D341Med (cell line): ENCODE results near the gene EMC9.

ENCODE experiments used
- DNase-seq: peaks from one replicate; pipeline ENCODE4 v3.0.0; 2012; ENCODE audit warnings: low spot score

Gene EMC9

DNA sequence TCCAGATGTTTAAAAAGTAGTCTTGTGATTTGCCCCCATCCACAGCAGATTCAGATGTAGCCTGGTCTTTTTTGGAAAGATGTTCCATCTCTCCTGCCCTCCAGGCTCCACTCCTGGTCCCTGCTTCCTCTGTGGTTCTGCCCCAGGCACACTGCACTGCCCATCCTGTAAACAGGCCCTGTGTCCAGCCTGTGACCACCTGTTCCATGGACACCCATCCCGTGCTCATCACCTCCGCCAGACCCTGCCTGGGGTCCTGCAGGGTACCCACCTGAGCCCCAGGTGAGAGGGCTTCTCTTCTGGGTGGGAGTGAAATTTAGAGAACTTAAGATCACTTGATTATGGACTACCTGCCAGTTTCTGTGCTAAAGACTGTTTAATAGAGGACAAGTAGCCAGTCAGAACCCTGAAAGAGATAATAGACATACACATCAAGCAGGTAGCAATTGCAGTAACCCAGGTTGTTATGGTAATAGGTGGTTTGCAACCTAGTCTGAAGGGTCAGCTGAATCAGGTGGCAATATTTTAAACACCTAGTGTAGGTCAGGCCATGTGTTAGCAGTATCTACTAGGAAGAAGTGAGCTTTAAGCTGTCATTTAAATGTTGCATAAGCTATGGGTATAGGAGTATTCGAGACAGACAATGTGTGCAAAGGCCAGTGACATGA is 8.0 kb upstream of the EMC9 start:
- no peak for DNase-seq

DNA sequence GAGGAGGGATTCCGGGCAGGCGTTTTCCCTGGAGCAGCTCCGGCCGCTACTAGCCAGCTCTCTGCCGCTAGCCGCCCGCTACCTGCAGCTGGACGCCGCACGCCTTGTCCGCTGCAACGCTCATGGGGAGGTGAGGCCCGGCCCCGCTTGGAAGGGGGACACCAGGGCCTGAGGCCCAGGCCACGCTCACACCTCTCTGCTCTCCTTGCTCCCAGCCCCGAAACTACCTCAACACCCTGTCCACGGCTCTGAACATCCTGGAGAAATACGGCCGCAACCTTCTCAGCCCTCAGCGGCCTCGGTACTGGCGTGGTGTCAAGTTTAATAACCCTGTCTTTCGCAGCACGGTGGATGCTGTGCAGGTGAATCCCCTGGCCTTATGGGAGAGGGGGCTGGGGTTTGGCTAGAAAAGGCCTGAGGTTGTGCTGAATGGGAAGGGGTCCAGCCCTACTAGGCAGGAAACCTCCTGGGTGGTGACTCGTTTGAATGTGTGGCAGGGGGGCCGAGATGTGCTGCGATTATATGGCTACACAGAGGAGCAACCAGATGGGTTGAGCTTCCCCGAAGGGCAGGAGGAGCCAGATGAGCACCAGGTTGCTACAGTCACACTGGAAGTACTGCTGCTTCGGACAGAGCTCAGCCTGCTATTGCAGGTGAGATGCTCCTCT is 6.5 kb upstream of the EMC9 start:
- no peak for DNase-seq

DNA sequence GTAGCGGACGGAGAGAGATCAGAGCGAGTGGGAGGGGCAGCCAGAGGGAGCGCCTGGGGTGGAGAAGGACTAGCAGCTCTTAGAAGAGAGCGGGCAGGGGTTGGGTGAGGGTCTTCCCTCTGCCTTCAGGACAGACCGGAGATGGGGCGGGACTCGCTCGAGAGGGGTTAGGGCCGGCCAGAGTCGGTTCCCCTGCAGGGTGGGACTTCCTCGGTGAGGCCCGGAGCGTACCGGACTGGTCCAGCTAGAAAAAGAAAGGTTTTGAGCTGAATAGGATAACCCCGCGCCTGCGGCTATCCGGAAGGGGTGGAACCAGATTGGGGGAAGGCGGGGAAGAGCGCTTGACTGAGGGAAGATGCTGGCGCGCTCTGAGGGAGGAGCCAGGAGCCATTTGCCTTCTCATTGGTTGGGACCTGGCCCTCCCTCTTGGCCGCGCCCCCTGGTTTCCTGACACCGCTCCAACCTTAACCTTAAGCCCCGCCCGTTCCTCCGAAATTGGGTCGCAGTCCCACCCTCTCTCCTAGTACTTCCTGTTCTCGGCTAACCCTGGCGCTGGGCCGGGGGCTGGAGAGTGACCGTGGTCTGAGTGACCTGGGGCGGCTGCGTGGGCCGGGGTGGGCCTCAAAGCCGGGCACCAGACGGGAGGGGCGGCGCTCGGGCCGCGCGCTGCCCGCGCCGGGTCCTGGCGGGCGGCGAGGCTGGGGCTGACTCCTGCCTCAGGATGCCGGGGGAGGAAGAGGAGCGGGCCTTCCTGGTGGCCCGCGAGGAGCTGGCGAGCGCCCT is 5.8 kb upstream of the EMC9 start, which contains the start of gene RNF31:
TSS of gene RNF31 (plus strand) at position 521 of the 783 bp plus-strand sequence. CDS start at position 722, 201 bp downstream.
- DNase-seq, result peak; percentile 95

DNA sequence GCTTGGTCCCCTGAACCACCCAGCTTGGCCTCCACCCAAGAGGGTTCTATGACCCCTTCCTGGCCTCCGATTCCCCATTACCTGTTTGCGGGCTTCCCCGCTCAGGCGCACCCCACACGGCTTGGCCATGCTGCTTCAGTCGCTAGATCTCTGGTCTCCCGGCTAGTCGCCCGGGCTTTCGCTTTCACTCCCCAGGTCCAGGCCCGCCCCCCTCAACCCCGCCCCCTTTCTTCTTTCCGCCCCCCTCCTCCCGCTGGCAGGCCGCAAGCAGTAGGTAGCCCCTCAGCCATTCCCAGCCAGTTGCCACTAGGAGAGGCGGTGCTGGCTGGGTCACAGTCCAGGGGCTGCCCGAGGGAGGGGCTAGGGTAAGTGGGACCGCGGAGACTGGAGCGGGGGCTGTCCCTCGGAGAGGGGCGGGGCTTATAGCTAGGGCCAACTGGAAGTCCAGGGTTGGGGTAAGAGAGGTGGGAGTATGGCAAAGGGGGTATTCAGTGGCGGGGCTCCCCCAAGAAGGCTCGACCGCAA is 5.1 kb upstream of the EMC9 start, which contains the start of gene PSME2:
TSS of gene PSME2 (minus strand) at position 158 of the 525 bp plus-strand sequence. CDS start at position 129, 29 bp downstream.
- peak; percentile 94 for DNase-seq

DNA sequence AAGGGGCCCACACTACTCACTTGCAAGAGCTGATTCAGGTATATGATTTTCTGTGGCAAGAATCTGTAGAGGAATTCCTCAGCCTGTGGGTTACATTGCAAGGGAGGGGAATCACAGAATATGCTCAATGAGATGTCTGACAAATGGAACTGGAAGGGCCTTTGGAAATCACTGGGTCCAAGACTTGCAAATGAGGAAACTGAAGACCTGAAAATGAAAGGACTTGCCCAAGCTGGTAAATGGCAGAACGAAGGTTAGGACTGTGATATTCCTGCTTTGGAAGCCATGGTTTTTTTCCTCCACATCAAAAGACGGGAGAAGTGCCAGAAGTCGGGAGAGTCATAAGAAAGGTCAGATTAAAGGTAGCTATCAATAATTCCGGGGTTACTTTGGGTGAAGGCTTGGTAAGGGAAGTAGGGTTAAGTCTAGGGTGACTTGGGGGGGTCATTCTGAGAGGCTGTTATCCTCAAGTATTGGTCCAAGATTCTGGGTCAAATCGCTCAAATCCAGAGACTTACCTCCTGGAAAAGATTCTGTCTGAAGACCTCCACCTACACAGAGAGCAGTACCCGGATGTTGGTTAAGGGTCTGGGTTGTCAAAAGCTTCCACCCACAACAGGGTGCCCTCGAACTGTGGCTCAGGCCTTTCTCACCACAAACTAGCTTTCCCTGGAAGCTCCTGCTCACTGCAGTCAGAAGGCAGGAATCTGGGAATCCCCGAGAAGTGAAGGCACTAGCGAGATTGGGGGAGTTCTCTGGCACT is 4.5 kb upstream of the EMC9 start:
- no peak for DNase-seq

DNA sequence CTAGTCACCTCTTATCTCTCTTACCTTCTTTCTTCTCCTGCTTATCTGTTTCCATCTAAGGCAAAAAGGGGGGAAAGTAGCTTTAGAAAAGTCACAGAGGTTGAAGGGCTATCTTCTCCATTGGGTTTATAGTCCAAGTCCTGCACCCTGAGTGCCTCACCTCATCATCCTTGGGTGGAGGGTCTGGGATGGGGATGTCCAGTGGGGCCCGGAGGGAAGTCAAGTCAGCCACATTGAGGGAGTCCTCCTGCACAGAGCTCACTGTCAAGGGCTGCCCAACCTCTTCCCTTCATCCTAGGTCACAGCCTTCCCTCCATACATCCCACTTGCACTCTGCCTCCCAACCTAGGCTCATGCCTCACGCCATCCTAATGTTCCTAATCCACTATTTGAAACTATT is 3.8 kb upstream of the EMC9 start:
- no peak for DNase-seq

DNA sequence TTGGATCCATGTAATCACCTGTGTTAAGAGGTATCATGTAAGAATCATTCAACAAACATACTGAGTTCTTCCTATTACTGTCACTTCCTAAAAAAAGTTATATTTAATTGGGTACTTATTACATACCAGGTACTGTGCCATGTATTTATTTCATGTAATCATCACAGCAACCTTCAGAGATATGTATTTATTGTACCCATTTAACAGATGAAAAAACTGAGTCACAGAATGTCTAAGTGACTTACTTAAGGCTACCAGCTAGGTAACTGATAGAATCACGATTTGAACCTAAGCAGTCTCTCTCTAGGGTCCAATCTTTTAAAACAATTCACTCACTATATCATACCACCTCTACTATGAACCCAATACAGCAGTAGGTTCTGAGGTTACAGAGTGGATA is 3.1 kb upstream of the EMC9 start:
- no peak for DNase-seq

DNA sequence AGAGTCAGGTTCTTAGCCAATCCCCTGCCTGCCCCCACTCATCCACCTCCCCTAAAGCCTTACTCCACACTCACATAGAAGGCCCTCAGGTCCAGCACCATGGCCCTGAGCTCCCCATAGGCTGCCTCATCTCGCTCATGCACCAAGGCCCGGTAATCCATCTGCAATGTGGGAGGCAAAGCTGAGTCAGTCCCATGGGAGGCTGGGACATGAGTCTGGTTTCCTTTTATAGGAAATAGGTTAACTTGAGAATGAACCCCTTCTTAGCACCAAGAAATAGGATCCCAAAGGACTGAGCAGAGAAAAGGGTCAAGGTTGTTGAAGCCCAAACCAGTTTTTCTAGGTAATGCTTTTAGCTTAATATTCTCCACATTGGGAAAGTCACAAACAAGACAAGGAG is 2.1 kb upstream of the EMC9 start:
- no peak for DNase-seq

DNA sequence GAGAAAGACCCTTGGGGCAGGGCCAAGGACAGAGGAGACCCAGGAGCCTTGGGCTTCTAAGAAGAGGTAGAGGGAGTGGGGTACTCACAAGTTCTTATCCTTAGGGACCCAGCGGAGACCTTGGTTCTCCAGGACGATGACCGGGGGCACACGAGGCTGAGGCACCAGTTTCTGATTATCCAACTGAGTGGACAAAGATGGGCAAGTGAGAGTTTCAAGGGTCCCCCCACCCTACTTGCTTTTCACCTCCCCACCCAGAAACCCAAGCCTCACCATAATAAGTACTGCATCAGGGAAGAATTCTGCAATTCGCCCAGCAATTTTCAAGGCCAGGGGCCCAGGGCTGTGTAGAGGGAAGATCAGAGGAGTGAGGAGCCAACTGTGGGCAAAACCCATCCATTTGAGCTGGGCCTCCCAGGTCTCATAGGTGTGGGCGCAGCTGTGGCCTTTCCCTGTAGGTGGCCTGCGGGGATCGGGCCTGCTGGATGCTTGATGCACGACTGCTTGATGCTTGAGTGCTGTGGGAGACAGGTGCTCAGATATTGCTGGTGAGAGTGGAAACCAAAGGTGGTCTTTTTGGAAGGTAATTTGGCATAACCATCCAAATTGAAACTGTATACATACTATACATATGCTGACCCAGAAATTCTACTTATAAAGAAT is 2.0 kb downstream of the EMC9 start:
- DNase-seq, result no peak

DNA sequence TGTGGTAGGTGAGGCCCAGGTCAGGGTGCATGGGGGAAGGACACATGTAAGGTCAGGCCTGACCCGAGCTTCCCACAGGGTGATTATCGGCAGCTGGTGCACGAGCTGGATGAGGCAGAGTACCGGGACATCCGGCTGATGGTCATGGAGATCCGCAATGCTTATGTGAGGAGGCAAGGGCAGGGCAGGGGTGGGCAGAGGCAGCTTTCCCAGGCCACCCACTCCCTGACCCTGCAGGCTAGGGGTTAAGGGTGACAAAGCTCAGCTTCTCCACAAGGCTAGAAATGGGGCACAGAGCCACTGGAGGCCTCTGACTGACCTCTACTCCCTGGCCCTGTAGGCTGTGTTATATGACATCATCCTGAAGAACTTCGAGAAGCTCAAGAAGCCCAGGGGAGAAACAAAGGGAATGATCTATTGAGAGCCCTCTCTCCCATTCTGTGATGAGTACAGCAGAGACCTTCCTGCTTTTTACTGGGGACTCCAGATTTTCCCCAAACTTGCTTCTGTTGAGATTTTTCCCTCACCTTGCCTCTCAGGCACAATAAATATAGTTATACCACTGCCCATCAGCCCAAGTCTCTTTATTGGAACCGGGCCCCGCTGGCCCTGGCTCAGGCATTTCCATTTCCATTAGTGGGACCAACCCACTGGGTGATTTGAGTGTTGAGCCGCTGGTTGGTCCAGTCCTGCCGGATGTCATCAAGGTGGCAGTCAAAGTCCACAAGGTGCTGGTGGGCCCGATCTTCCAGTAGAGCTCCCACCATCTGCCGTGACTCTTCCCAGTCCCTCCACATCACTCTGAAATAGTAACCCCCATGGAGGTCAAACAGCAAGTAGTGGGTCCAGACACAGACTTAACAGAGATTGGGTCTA is 2.8 kb downstream of the EMC9 start:
- no peak for DNase-seq

DNA sequence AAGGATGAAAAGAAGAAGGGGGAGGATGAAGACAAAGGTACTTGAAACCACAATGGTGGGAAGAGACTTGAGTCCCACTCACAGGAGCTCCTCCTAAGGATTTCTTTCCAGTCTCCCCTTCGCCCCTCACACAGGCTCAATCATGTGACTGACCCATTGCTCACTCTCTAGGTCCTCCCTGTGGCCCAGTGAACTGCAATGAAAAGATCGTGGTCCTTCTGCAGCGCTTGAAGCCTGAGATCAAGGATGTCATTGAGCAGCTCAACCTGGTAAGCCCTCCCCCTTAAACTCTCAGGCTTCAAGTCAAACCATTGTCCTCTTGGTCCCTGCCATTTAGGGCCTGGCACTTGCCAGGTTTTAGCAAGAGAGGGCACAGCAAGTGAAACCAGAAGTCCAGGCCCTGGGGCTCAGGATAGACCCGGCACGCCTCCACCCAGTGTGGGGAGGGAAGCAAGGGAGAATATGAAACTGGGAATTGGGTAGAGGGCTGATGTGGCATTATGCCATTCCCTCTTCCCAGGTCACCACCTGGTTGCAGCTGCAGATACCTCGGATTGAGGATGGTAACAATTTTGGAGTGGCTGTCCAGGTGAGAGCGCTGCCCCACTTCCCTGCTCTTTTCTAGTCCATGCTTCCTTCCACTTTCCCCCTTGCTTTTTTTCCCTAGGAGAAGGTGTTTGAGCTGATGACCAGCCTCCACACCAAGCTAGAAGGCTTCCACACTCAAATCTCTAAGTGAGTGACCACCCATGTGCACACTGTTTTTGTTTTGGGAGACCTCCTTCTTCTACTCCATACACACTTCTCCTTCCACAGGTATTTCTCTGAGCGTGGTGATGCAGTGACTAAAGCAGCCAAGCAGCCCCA is 3.6 kb downstream of the EMC9 start:
- DNase-seq, result no peak

DNA sequence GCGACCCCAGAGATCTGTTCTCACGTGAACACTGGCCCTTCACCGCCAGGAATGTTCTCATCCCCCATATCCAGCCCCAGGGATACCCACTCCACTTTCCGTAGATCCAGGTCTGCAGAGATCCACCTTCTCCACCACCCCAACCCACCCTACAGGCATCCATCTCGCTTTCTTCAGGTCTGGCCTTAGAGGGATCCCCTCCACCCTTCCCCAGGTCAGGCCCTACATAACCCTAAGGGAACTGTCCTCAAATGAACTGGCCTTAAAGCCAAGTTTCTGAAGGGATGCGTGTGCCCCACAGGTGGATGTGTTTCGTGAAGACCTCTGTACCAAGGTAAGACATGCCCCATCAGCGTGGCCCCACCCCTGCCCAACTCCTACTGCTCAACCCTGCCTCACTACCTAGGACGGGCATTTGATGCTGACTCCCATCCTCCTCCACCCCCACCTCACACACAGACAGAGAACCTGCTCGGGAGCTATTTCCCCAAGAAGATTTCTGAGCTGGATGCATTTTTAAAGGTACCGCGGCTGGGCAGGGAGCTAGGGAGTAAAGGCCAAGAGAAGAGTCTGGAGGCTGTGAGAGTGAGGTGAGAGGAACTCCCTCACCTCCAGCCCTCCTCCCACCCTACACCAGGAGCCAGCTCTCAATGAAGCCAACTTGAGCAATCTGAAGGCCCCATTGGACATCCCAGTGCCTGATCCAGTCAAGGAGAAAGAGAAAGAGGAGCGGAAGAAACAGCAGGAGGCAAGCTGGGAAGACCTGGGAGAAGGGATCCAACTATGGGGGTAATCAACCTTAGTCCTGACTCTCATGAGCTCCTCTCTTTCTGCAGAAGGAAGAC is 4.5 kb downstream of the EMC9 start:
- DNase-seq, result no peak

DNA sequence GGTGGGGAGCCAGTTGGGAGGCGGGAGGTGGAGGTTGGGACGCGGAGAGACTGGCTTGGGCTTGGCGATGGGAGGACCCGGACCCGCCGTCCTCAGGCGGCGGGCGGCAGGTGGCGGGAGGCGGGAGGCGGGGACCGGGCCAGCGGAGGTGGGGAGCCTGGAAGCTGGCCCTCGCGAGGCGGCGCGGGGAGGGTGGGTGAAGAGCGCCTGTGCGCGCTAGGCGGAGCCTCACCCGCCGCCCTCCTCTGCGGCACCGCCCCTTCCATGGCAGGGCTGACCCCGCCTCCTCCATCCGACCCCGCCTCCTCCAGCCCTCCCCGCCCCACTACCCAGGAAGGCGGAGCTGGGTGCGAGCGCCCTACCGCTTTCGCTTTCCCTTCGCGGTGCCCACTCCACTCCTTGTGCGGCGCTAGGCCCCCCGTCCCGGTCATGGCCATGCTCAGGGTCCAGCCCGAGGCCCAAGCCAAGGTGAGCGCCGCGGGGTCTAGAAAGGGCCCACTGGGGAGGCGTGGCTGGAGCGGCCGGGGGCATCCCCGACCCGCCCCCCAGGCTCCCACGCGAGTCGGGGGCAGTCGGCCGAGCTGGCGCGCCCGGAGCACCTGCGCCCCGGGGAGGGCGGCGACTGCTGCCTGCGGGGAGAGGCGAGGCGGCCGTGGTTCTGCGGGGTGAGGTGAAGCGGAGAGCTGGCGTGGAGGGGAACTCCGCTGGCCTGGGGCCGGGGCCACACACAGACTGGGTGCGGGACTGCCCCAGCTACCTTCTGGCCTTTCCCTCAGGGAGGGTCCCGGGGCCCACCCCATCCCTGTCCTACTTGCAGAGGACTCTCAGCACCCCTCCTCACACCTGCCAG is 5.3 kb downstream of the EMC9 start, which contains the start of gene PSME1:
TSS of gene PSME1 (plus strand) at position 361 of the 850 bp plus-strand sequence. CDS start at position 430, 69 bp downstream.
- peak; percentile 97 for DNase-seq

DNA sequence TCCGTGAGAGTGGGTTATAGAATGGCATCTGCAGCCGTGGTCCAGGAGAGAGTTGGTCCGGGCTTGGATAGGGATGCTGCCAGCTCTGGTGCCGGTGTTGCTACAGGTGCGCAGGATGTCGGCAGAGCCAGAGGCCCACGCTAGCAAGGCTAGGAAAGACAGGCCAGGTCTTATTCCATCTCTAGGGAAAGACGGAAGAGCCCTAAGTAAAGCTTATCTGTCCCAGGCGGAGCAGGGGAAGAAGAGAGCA is 5.9 kb downstream of the EMC9 start:
- DNase-seq, result no peak

DNA sequence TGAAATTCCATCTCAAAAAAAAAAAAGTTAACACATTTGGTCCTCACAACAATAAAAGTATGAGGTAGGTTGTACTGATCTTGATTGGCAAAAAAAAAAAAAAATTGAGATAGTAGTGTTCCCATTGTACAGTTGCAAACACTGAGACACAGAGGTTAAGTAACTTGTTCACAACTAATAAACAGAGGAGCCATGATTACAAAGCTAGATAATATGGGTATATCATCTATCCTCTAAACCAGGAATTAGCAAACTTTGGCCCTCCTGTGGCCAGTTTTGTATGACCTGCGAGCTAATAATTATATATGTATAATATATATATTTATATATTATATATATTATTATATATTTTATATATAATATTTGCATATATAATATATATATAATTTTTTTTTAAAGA is 7.7 kb downstream of the EMC9 start:
- DNase-seq, result no peak

DNA sequence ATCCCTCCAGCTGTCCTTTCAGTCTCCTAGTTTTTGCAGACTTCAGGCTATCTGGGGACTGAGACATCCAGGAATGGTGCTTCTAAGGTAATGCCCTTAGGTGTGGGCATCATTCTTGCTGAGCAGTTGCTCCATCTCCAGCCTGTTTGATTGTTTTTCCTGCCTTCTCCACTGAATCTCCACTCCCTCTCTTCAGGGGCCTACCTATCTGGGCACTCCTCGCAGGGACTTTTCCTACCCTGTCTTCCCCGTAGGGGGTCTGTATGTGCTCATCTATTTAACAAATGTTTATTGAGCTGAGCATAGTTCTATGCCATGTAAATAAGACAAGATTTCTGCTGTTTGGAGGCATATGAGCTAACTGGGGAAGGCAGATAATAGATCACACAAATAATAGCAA is 8.4 kb downstream of the EMC9 start:
- no peak for DNase-seq

DNA sequence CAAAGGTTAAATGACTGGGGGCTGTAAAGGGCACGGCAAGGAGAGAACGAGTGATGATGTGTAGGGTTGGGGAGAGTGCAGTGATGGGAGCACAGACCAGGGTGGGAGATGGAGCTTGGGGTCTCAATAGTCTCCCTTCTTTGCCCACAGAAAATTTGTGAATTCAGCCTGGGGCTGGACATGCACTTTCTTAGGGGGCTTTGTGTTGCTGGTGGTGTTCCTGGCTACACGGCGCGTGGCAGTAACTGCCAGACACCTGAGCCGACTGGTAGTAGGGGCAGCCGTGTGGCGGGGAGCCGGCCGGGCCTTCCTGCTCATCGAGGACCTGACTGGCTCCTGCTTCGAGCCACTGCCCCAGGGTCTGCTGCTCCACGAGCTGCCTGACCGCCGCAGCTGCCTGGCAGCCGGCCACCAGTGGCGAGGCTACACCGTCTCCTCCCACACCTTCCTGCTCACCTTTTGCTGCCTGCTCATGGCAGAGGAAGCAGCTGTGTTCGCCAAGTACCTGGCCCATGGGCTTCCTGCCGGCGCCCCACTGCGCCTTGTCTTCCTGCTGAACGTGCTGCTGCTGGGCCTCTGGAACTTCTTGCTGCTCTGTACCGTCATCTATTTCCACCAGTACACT is 9.2 kb downstream of the EMC9 start:
- no peak for DNase-seq
